HUES64 (cell line): ENCODE results near the gene PSD4.

Experiments used
- H3K27ac ChIP-seq: 2 replicates; pipeline ENCODE4 v1.7.0; 2013; ENCODE audit warnings: low read depth, low read length, inconsistent platforms
- H3K27me3 ChIP-seq: 2 replicates; pipeline ENCODE4 v1.6.1; 2013; ENCODE audit warnings: mild to moderate bottlenecking, low read length; ENCODE audit not compliant: insufficient read depth
- H3K36me3 ChIP-seq: 2 replicates; pipeline ENCODE4 v1.6.1; 2013; ENCODE audit warnings: mild to moderate bottlenecking, low read length; ENCODE audit not compliant: insufficient read depth
- H3K4me1 ChIP-seq: 2 replicates; pipeline ENCODE4 v1.6.1; 2013; ENCODE audit warnings: mild to moderate bottlenecking, low read length, moderate library complexity; ENCODE audit not compliant: insufficient read depth
- H3K4me3 ChIP-seq: 2 replicates; pipeline ENCODE4 v1.5.1; 2013; ENCODE audit warnings: mild to moderate bottlenecking, low read length, moderate library complexity
- H3K9ac ChIP-seq: 2 replicates; pipeline ENCODE4 v1.6.1; 2013; ENCODE audit warnings: mild to moderate bottlenecking, low read depth, low read length
- H3K9me3 ChIP-seq: 2 replicates; pipeline ENCODE4 v1.6.1; 2013; ENCODE audit warnings: low read depth, low read length; ENCODE audit not compliant: insufficient read depth
- WGBS: fragments of 150-250, 120-280 bp; methylation state at CpG from one replicate; pipeline ENCODE4 v1.1.7; 2013; ENCODE audit warnings: missing lambda C conversion rate; 5-methylcytosine and 5-hydroxymethylcytosine counted together

PSD4 gene

GRCh38 chr2:113149553-113150257 lies 24.1 kb upstream of the PSD4 start:
- H3K36me3 ChIP-seq = no peaks in the 10 kb centered on the region
- no peaks in the 10 kb centered on the region for H3K9me3 ChIP-seq
- 94% methylated on average over 1 of the region's 1 CpG for WGBS
- H3K9ac ChIP-seq = no peak overlapping the region
- no peak overlapping the region for H3K27ac ChIP-seq
- no peak overlapping the region for H3K4me3 ChIP-seq
- H3K27me3 ChIP-seq = peaks cover 4% of the 10 kb centered on the region; the same call in 1 of the 2 replicates
- H3K4me1 ChIP-seq = no peaks in the 10 kb centered on the region

- 86% methylated on average over 4 of the region's 5 CpGs for WGBS
- no peak overlapping the region for H3K4me3 ChIP-seq
Measured at GRCh38 chr2:113150258-113150601, 23.5 kb upstream of the PSD4 start.

GRCh38 chr2:113155331-113155730 lies 18.4 kb upstream of the PSD4 start:
- Histone ChIP-seq H3K9me3 (no peaks in the 10 kb centered on the region), H3K4me1 (peaks cover 9% of the 10 kb centered on the region), H3K36me3 (no peaks in the 10 kb centered on the region), H3K27ac (no peak overlapping the region), H3K27me3 (peaks cover 39% of the 10 kb centered on the region), H3K4me3 (no peak overlapping the region), H3K9ac (no peak overlapping the region)
- 90% methylated on average over 5 of the region's 5 CpGs for WGBS

More at GRCh38 chr2:113150258-113150601, 23.5 kb upstream of the PSD4 start:
- Histone ChIP-seq H3K27ac (no peak overlapping the region), H3K4me1 (no peaks in the 10 kb centered on the region), H3K9ac (no peak overlapping the region), H3K36me3 (no peaks in the 10 kb centered on the region), H3K27me3 (peaks cover 9% of the 10 kb centered on the region; the same call in 1 of the 2 replicates), H3K9me3 (no peaks in the 10 kb centered on the region)

- H3K4me1 ChIP-seq = peaks cover 9% of the 10 kb centered on the region
- peak overlapping the region; percentile 36; the same call in 1 of the 2 replicates for H3K9ac ChIP-seq
- peak overlapping the region; percentile 78 for H3K4me3 ChIP-seq
- no peaks in the 10 kb centered on the region for H3K9me3 ChIP-seq
- 57% methylated on average over 10 of the region's 10 CpGs for WGBS
- H3K27ac ChIP-seq = no peak overlapping the region
- no peaks in the 10 kb centered on the region for H3K36me3 ChIP-seq
- H3K27me3 ChIP-seq = peaks cover 39% of the 10 kb centered on the region
Measured at GRCh38 chr2:113156278-113157117, 17.3 kb upstream of the PSD4 start.

- 1% methylated on average over 86 of the region's 92 CpGs for WGBS
- H3K27ac ChIP-seq = no peak overlapping the region
- H3K36me3 ChIP-seq = no peaks in the 10 kb centered on the region
- H3K9ac ChIP-seq = peak overlapping the region; percentile 69
- H3K9me3 ChIP-seq = no peaks in the 10 kb centered on the region
- peaks cover 39% of the 10 kb centered on the region for H3K27me3 ChIP-seq
- H3K4me1 ChIP-seq = peaks cover 9% of the 10 kb centered on the region
- peak overlapping the region; percentile 78 for H3K4me3 ChIP-seq
Measured at GRCh38 chr2:113157118-113157896, 16.5 kb upstream of the PSD4 start.

GRCh38 chr2:113157897-113158753 lies 15.6 kb upstream of the PSD4 start:
- Histone ChIP-seq H3K4me1 (peaks cover 9% of the 10 kb centered on the region), H3K9ac (0 out of 2 replicates have a peak overlapping the region, but pooled peaks have one; percentile 69), H3K36me3 (no peaks in the 10 kb centered on the region), H3K27ac (no peak overlapping the region), H3K27me3 (peaks cover 39% of the 10 kb centered on the region), H3K9me3 (no peaks in the 10 kb centered on the region), H3K4me3 (peak overlapping the region; percentile 78)
- WGBS = 69% methylated on average over 9 of the region's 10 CpGs

- 83% methylated on average over 4 of the region's 4 CpGs for WGBS
- no peaks in the 10 kb centered on the region for H3K36me3 ChIP-seq
- H3K27ac ChIP-seq = no peak overlapping the region
- no peak overlapping the region for H3K4me3 ChIP-seq
- peaks cover 39% of the 10 kb centered on the region for H3K27me3 ChIP-seq
- H3K9ac ChIP-seq = no peak overlapping the region
- no peaks in the 10 kb centered on the region for H3K9me3 ChIP-seq
- peaks cover 9% of the 10 kb centered on the region for H3K4me1 ChIP-seq
Measured at GRCh38 chr2:113158884-113159553, 14.8 kb upstream of the PSD4 start.

GRCh38 chr2:113160248-113160647 lies 13.5 kb upstream of the PSD4 start:
- H3K36me3 ChIP-seq = no peaks in the 10 kb centered on the region
- no peak overlapping the region for H3K27ac ChIP-seq
- no peaks in the 10 kb centered on the region for H3K9me3 ChIP-seq
- WGBS = 100% methylated on average over 1 of the region's 1 CpG
- H3K4me3 ChIP-seq = no peak overlapping the region
- peaks cover 32% of the 10 kb centered on the region for H3K27me3 ChIP-seq
- peaks cover 13% of the 10 kb centered on the region for H3K4me1 ChIP-seq
- H3K9ac ChIP-seq = no peak overlapping the region

GRCh38 chr2:113160962-113161361 lies 12.8 kb upstream of the PSD4 start:
- Histone ChIP-seq H3K9ac (no peak overlapping the region), H3K36me3 (no peaks in the 10 kb centered on the region), H3K9me3 (no peaks in the 10 kb centered on the region), H3K4me3 (no peak overlapping the region), H3K27ac (no peak overlapping the region), H3K27me3 (peaks cover 30% of the 10 kb centered on the region), H3K4me1 (peaks cover 20% of the 10 kb centered on the region)
- WGBS = 98% methylated on average over 5 of the region's 5 CpGs

- Histone ChIP-seq H3K4me3 (no peak overlapping the region), H3K9ac (no peak overlapping the region), H3K27ac (no peak overlapping the region), H3K9me3 (no peaks in the 10 kb centered on the region), H3K27me3 (peaks cover 23% of the 10 kb centered on the region), H3K4me1 (peaks cover 13% of the 10 kb centered on the region), H3K36me3 (no peaks in the 10 kb centered on the region)
- 90% methylated on average over 10 of the region's 10 CpGs for WGBS
Measured at GRCh38 chr2:113162173-113162572, 11.6 kb upstream of the PSD4 start.
